Osteocyte (in vitro differentiated cells): ENCODE data around the gene CXCL8. TPM values are rescaled to one million over a fixed set of nuclear protein-coding genes. Genes with fewer than 3 reads are reported as not detected.
"Not testable (repeated sequence)": the region's sequence is repeated elsewhere in the genome, so short reads cannot be mapped to it uniquely, and the experiment has no call there.

Experiments
- DNase-seq: peaks from one replicate; pipeline ENCODE4 v3.0.0; 2021; ENCODE audit warnings: mixed read lengths; ENCODE audit not compliant: unreplicated experiment; ENCODE audit errors: extremely low spot score
- H3K27ac Mint-ChIP-seq: one replicate; pipeline ENCODE4 v1.8.0; 2021; ENCODE audit warnings: mild to moderate bottlenecking, mixed read lengths; ENCODE audit not compliant: unreplicated experiment
- H3K27me3 Mint-ChIP-seq: one replicate; pipeline ENCODE4 v1.8.0; 2021; ENCODE audit warnings: mixed read lengths; ENCODE audit not compliant: unreplicated experiment
- H3K36me3 Mint-ChIP-seq: one replicate; pipeline ENCODE4 v1.8.0; 2021; ENCODE audit warnings: mixed read lengths; ENCODE audit not compliant: unreplicated experiment
- H3K4me1 Mint-ChIP-seq: one replicate; pipeline ENCODE4 v1.8.0; 2021; ENCODE audit warnings: mixed read lengths; ENCODE audit not compliant: unreplicated experiment
- H3K4me3 Mint-ChIP-seq: one replicate; pipeline ENCODE4 v1.8.0; 2021; ENCODE audit warnings: mild to moderate bottlenecking, moderate library complexity, mixed read lengths; ENCODE audit not compliant: unreplicated experiment
- H3K9me3 Mint-ChIP-seq: one replicate; pipeline ENCODE4 v1.8.0; 2021; ENCODE audit warnings: mixed read lengths; ENCODE audit not compliant: unreplicated experiment
- CTCF ChIP-seq: fragments of 200-600 bp; sonication (generic); IDR thresholded peaks from 2 replicates; pipeline ENCODE4 v1.5.0; 2021; ENCODE audit warnings: antibody characterized with exemption, mild to moderate bottlenecking, moderate library complexity
- long read RNA-seq: library from polyadenylated mRNA; unstranded; transcript quantifications from one replicate; pipeline ENCODE4 v2.0.0, GENCODE V29; 2021
- total RNA-seq: library from RNA; stranded (reverse); gene quantifications from 2 replicates; pipeline ENCODE4 v1.2.1, GENCODE V29; 2021

Gene CXCL8
- total RNA-seq = 32.4 and 33.5 TPM in 2 replicates
- long read RNA-seq, transcript CXCL8-201 (4 exons, 1,705 nt) = major isoform, 355 of 373 reads
- long read RNA-seq, partial matches to known transcripts = 5 of 373 reads
- long read RNA-seq, other reads (novel, unspliced or antisense) = 9 of 373 reads

- Mint-ChIP-seq H3K36me3 (peaks cover 7% of the 10 kb centered on the region), H3K9me3 (peaks cover 10% of the 10 kb centered on the region), H3K27ac (peak within 1 kb of the TSS; percentile 68), H3K4me1 (peaks cover 39% of the 10 kb centered on the region), H3K27me3 (no peaks in the 10 kb centered on the region), H3K4me3 (peak within 1 kb of the TSS; percentile 67)
- no peak for TF ChIP-seq CTCF
- no peak for DNase-seq
Measured at GRCh38 chr4:73740353-73740778, at the start of gene CXCL8. CXCL8 (plus strand) TSS chr4:73740569; CDS start chr4:73740659, 90 bp downstream.

- not testable (repeated sequence) for H3K27ac Mint-ChIP-seq, H3K4me3 Mint-ChIP-seq, DNase-seq
Measured at GRCh38 chr4:73691201-73691600, 49.2 kb upstream of the CXCL8 start.

GRCh38 chr4:73691759-73692158 lies 48.6 kb upstream of the CXCL8 start:
- DNase-seq = no peak
- Mint-ChIP-seq H3K27ac (no peak overlapping the region), H3K36me3 (no peaks in the 10 kb centered on the region), H3K9me3 (peaks cover 6% of the 10 kb centered on the region), H3K27me3 (no peaks in the 10 kb centered on the region), H3K4me3 (no peak overlapping the region), H3K4me1 (no peaks in the 10 kb centered on the region)
- TF ChIP-seq CTCF = no peak

More at GRCh38 chr4:73691201-73691600, 49.2 kb upstream of the CXCL8 start:
- H3K9me3 Mint-ChIP-seq, H3K36me3 Mint-ChIP-seq, H3K4me1 Mint-ChIP-seq, H3K27me3 Mint-ChIP-seq: not testable (repeated sequence)

GRCh38 chr4:73692254-73692653 lies 48.1 kb upstream of the CXCL8 start:
- no peak for DNase-seq

GRCh38 chr4:73692701-73693100 lies 47.7 kb upstream of the CXCL8 start:
- Mint-ChIP-seq H3K4me1 (peaks cover under 1% of the 10 kb centered on the region), H3K4me3 (no peak overlapping the region), H3K27me3 (no peaks in the 10 kb centered on the region), H3K27ac (no peak overlapping the region), H3K36me3 (no peaks in the 10 kb centered on the region), H3K9me3 (peaks cover 3% of the 10 kb centered on the region)
- DNase-seq = no peak
- TF ChIP-seq CTCF = no peak

More at GRCh38 chr4:73692254-73692653, 48.1 kb upstream of the CXCL8 start:
- Mint-ChIP-seq H3K9me3 (peaks cover 5% of the 10 kb centered on the region), H3K36me3 (no peaks in the 10 kb centered on the region), H3K4me3 (no peak overlapping the region), H3K4me1 (no peaks in the 10 kb centered on the region), H3K27ac (no peak overlapping the region), H3K27me3 (no peaks in the 10 kb centered on the region)
- no peak for TF ChIP-seq CTCF
